GM12878 (cell line): ENCODE results near the gene SMIM26. TPM values are rescaled to one million over a fixed set of nuclear protein-coding genes. Genes with fewer than 3 reads are reported as not detected.

Experiments
- ATAC-seq: fragments of 200-7000 bp; cut with Tn5 transposase; 3 replicates; pipeline ENCODE4 v1.9.1; 2020; ENCODE audit warnings: mild to moderate bottlenecking, moderate library complexity
- BruUV-seq: library from RNA; stranded (reverse); fragments of 400-500 nt; replicated peaks from 2 replicates; lab custom pipeline; 2021; lab: Mats Ljungman, UMichigan
- CTCF ChIA-PET: fragments of 300-600 bp; sonication (Branson Sonifier 250); formaldehyde crosslinking; extraction: SDS; loops from one replicate; lab custom pipeline; 2021; ENCODE audit warnings: inconsistent platforms; lab: Yijun Ruan, JAX
- POLR2A ChIA-PET: fragments of 350-600 bp; formaldehyde crosslinking; extraction: SDS; loops from one replicate; lab custom pipeline; 2021; ENCODE audit warnings: inconsistent platforms; lab: Charles Lee
- RAD21 ChIA-PET: fragments of 300-600 bp; sonication (Branson Sonifier 250); formaldehyde crosslinking; loops from one replicate; lab custom pipeline; 2023; ENCODE audit warnings: antibody characterized with exemption; ENCODE audit not compliant: unreplicated experiment; lab: Charles Lee
- SMC1A ChIA-PET: fragments of 300-600 bp; sonication (Branson Sonifier 250); formaldehyde crosslinking; loops from one replicate; lab custom pipeline; 2023; ENCODE audit not compliant: unreplicated experiment, uncharacterized antibody; lab: Charles Lee
- DNase-seq: peaks from one replicate; pipeline ENCODE4 v3.0.0-alpha.2; 2011; ENCODE audit warnings: low read depth, low spot score
- FAIRE-seq: peaks from 3 replicates; lab custom pipeline; 2011; peaks lifted over from hg19 to GRCh38; lab: Jason Lieb, UNC
- H2AFZ ChIP-seq: 2 replicates; pipeline ENCODE4 v1.6.0; 2011; ENCODE audit warnings: low read depth, low read length, control low read depth; ENCODE audit not compliant: control insufficient read depth
- H3K27ac ChIP-seq: 2 replicates; pipeline ENCODE4 v1.5.1; 2011; ENCODE audit warnings: control low read depth; ENCODE audit not compliant: control insufficient read depth, insufficient read depth
- H3K27me3 ChIP-seq, 2 experiments: replicated peaks in 1 of 2; 2 replicates each; pipeline versions ENCODE4 v1.6.0 to v1.6.1; 2011; ENCODE audit warnings: low read length in 1 of 2; ENCODE audit not compliant: control insufficient read depth in 2 of 2, insufficient read depth in 2 of 2
- H3K36me3 ChIP-seq, 2 experiments: 2 replicates each; pipeline ENCODE4 v1.5.1; 2011; ENCODE audit warnings: low read length in 1 of 2; ENCODE audit not compliant: control insufficient read depth in 2 of 2, insufficient read depth in 2 of 2
- H3K4me1 ChIP-seq: 2 replicates; pipeline ENCODE4 v1.6.1; 2011; ENCODE audit warnings: mild to moderate bottlenecking, low read length, moderate library complexity, mixed read lengths; ENCODE audit not compliant: control insufficient read depth, insufficient read depth
- H3K4me2 ChIP-seq: 2 replicates; pipeline ENCODE4 v1.6.0; 2011; ENCODE audit warnings: control low read depth; ENCODE audit not compliant: control insufficient read depth, insufficient read depth
- H3K4me3 ChIP-seq: fragments of 200-600 bp; sonication (generic); 2 replicates; pipeline ENCODE4 v1.5.1; 2016
- H3K79me2 ChIP-seq: 2 replicates; pipeline ENCODE4 v1.6.0; 2011; ENCODE audit warnings: low read length; ENCODE audit not compliant: control insufficient read depth, insufficient read depth
- H3K9ac ChIP-seq: 2 replicates; pipeline ENCODE4 v1.8.0; 2011; ENCODE audit warnings: low read length, control low read depth, mixed read lengths; ENCODE audit not compliant: control insufficient read depth, insufficient read depth
- H3K9me3 ChIP-seq: replicated peaks from 3 replicates; pipeline ENCODE4 v1.5.1; 2011; ENCODE audit warnings: mild to moderate bottlenecking, low read length; ENCODE audit not compliant: control insufficient read depth, insufficient read depth
- H4K20me1 ChIP-seq: 2 replicates; pipeline ENCODE4 v1.6.0; 2011; ENCODE audit not compliant: control insufficient read depth, insufficient read depth
- BACH1 ChIP-seq: fragments of 450-650 bp; IDR thresholded peaks from 2 replicates; pipeline ENCODE4 v1.6.1; 2017; ENCODE audit warnings: mild to moderate bottlenecking, borderline replicate concordance
- BMI1 ChIP-seq: fragments of 450-650 bp; IDR thresholded peaks from 2 replicates; pipeline ENCODE4 v1.6.1; 2016; ENCODE audit warnings: mild to moderate bottlenecking, moderate library complexity, borderline replicate concordance
- CBFB ChIP-seq: IDR thresholded peaks from 2 replicates; pipeline ENCODE4 v1.6.1; 2016; ENCODE audit warnings: antibody characterized with exemption, low read depth
- CREM ChIP-seq: IDR thresholded peaks from 2 replicates; pipeline ENCODE4 v1.6.1; 2014; ENCODE audit warnings: antibody characterized with exemption, low read depth
- E2F8 ChIP-seq: fragments of 450-650 bp; IDR thresholded peaks from 2 replicates; pipeline ENCODE4 v1.6.1; 2018; ENCODE audit warnings: mild to moderate bottlenecking, low read depth, moderate library complexity; ENCODE audit not compliant: partially characterized antibody
- EZH2 ChIP-seq: IDR thresholded peaks from 2 replicates; pipeline ENCODE4 v1.6.1; 2012; ENCODE audit warnings: low read depth, mild to moderate bottlenecking, control low read depth, inconsistent platforms, low read length, borderline replicate concordance; ENCODE audit not compliant: control insufficient read depth
- GABPA ChIP-seq: IDR thresholded peaks from 2 replicates; pipeline ENCODE4 v1.6.1; 2014; ENCODE audit warnings: antibody characterized with exemption, low read depth, mild to moderate bottlenecking, inconsistent platforms
- MYB ChIP-seq: fragments of 150-350 bp; IDR thresholded peaks from 2 replicates; pipeline ENCODE4 v1.6.1; 2014; ENCODE audit warnings: mild to moderate bottlenecking, low read depth, low read length, borderline replicate concordance
- POU2F2 ChIP-seq: IDR thresholded peaks from 3 replicates; pipeline ENCODE4 v1.6.1; 2011; ENCODE audit warnings: low read depth, mild to moderate bottlenecking, low read length, borderline replicate concordance
- RBBP5 ChIP-seq: fragments of 200-600 bp; sonication (generic); conservative IDR thresholded peaks from 2 replicates; pipeline ENCODE4 v1.6.1; 2016
- SMARCA5 ChIP-seq: fragments of 450-650 bp; IDR thresholded peaks from 2 replicates; pipeline ENCODE4 v1.6.1; 2017; ENCODE audit warnings: mild to moderate bottlenecking
- SP1 ChIP-seq: IDR thresholded peaks from one replicate; pipeline ENCODE4 v1.6.1; 2011; ENCODE audit warnings: low read depth, low read length
- USF1 ChIP-seq: IDR thresholded peaks from 2 replicates; pipeline ENCODE4 v1.6.1; 2011; ENCODE audit warnings: borderline replicate concordance, low read depth, mild to moderate bottlenecking, moderate library complexity, mixed read lengths, low read length; ENCODE audit not compliant: insufficient read depth; ENCODE audit errors: extremely low read length
- ZBED1 ChIP-seq: IDR thresholded peaks from 2 replicates; pipeline ENCODE4 v1.6.1; 2016; ENCODE audit warnings: borderline replicate concordance
- ZNF24 ChIP-seq: fragments of 450-650 bp; IDR thresholded peaks from 2 replicates; pipeline ENCODE4 v1.6.1; 2017; ENCODE audit warnings: antibody characterized with exemption, mild to moderate bottlenecking
- ZSCAN29 ChIP-seq: fragments of 450-650 bp; IDR thresholded peaks from 2 replicates; pipeline ENCODE4 v1.6.1; 2017; ENCODE audit warnings: mild to moderate bottlenecking, moderate library complexity
- WGBS: methylation state at CpG from one replicate; pipeline ENCODE4 v1.1.6; 2016; ENCODE audit warnings: low lambda C conversion rate; ENCODE audit not compliant: insufficient replicate concordance, insufficient coverage; ENCODE audit errors: missing lambda C conversion rate; 5-methylcytosine and 5-hydroxymethylcytosine counted together
- in situ Hi-C: fragments of 300-500 bp; cut with MboI; formaldehyde crosslinking; loops from 9 replicates; pipeline ENCODE4 v1.14.3; 2018; ENCODE audit warnings: mixed read lengths
- intact Hi-C: fragments of 100-400 bp; cut with micrococcal nuclease; formaldehyde crosslinking; loops from one replicate; pipeline ENCODE4 v1.14.2; 2022; ENCODE audit not compliant: unreplicated experiment
- polyA plus RNA-seq, 11 experiments: library from polyadenylated mRNA; depleted of rRNA in 4 of 11; unstranded in 6 of 11; stranded (reverse) in 5 of 11; fragments of >200 nt; fragmentation: Nextera tagmentation in 4 of 11; fragmentation: Illumina TruSeq in 1 of 11; extraction: Ambion mirVana in 4 of 11; extraction: Trizol in 1 of 11; gene quantifications; 1 replicate in 1 of 11; 2 replicates in 10 of 11; pipeline versions ENCODE4 v1.2.1 to v1.2.3, GENCODE V29; 2011 to 2016; ENCODE audit warnings: inconsistent platforms in 2 of 11, missing spikeins in 2 of 11, low read depth in 1 of 11
- total RNA-seq, 4 experiments: library from RNA; depleted of rRNA in 3 of 4; stranded (reverse); fragments of >200 nt in 3 of 4; fragmentation: Illumina TruSeq in 1 of 4; extraction: Trizol in 1 of 4; gene quantifications; 2 replicates each; pipeline versions ENCODE4 v1.2.1 to v1.2.3, GENCODE V29; 2013 to 2021
- TF ChIP-seq, protein P1 (sequence below): fragments of 450-650 bp; IDR thresholded peaks from 2 replicates; pipeline ENCODE4 v1.6.1; 2014; ENCODE audit warnings: mild to moderate bottlenecking
- TF ChIP-seq, protein P2 (sequence below): fragments of 450-650 bp; conservative IDR thresholded peaks from 2 replicates; pipeline ENCODE4 v1.6.1; 2017; ENCODE audit warnings: mild to moderate bottlenecking, moderate library complexity

Gene SMIM26
- total and polyA plus RNA-seq, 10 of the 15 experiments (the other 5 are each of a cell fraction or from before 2014, with no cell fraction given), result 74.3 to 329 (median 176) TPM

GRCh38 chr20:18614244-18614643, 47.0 kb downstream of the SMIM26 start:
- intact Hi-C loops (no loop called here), in situ Hi-C loops (no loop called here)
- ChIA-PET CTCF (no interaction called here), POLR2A (no interaction called here), SMC1A (interaction anchor here (0.6 kb wide), 1 partner anchor 1433 kb away, joined by 3 read pairs; no protein-coding TSS in a partner anchor), RAD21 (no interaction called here)
- TF ChIP-seq CREM (no peak), GABPA (no peak), E2F8 (no peak), ZSCAN29 (no peak), MYB (no peak), BMI1 (no peak), EZH2 (no peak), POU2F2 (no peak), BACH1 (no peak), RBBP5 (no peak), USF1 (no peak), ZNF24 (no peak), SMARCA5 (no peak), CBFB (no peak), SP1 (no peak), ZBED1 (no peak)
- TF ChIP-seq, protein P1, sequence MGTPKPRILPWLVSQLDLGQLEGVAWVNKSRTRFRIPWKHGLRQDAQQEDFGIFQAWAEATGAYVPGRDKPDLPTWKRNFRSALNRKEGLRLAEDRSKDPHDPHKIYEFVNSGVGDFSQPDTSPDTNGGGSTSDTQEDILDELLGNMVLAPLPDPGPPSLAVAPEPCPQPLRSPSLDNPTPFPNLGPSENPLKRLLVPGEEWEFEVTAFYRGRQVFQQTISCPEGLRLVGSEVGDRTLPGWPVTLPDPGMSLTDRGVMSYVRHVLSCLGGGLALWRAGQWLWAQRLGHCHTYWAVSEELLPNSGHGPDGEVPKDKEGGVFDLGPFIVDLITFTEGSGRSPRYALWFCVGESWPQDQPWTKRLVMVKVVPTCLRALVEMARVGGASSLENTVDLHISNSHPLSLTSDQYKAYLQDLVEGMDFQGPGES, result no peak
- TF ChIP-seq, protein P2, sequence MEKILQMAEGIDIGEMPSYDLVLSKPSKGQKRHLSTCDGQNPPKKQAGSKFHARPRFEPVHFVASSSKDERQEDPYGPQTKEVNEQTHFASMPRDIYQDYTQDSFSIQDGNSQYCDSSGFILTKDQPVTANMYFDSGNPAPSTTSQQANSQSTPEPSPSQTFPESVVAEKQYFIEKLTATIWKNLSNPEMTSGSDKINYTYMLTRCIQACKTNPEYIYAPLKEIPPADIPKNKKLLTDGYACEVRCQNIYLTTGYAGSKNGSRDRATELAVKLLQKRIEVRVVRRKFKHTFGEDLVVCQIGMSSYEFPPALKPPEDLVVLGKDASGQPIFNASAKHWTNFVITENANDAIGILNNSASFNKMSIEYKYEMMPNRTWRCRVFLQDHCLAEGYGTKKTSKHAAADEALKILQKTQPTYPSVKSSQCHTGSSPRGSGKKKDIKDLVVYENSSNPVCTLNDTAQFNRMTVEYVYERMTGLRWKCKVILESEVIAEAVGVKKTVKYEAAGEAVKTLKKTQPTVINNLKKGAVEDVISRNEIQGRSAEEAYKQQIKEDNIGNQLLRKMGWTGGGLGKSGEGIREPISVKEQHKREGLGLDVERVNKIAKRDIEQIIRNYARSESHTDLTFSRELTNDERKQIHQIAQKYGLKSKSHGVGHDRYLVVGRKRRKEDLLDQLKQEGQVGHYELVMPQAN, result no peak
- H3K4me1 ChIP-seq, result no peaks in the 10 kb centered on the region
- H3K4me3 ChIP-seq, result no peak overlapping the region
- no peak for FAIRE-seq
- no peak for ATAC-seq
- H3K9ac ChIP-seq, result no peak overlapping the region
- no peak for DNase-seq
- H4K20me1 ChIP-seq, result no peaks in the 10 kb centered on the region
- H2AFZ ChIP-seq, result no peak overlapping the region
- H3K27ac ChIP-seq, result no peak overlapping the region
- no peaks in the 10 kb centered on the region for H3K27me3 ChIP-seq
- H3K9me3 ChIP-seq, result no peaks in the 10 kb centered on the region; the same call in 2 of the 3 replicates
- H3K79me2 ChIP-seq, result no peaks in the 10 kb centered on the region
- WGBS, result 96% methylated on average over 5 of the region's 5 CpGs
- BruUV-seq, result no TSS peak
- peaks cover 0 to 1% of the 10 kb centered on the region in 2 experiments; a peak in 2 of 4 replicates for H3K36me3 ChIP-seq
- H3K4me2 ChIP-seq, result no peak overlapping the region
